ENCODE results near the gene YES1. TPM values are rescaled to one million over a fixed set of nuclear protein-coding genes. Genes with fewer than 3 reads are reported as not detected.
"Not testable (repeated sequence)": the region's sequence is repeated elsewhere in the genome, so short reads cannot be mapped to it uniquely, and the experiment has no call there.

Gene YES1
- polyA plus RNA-seq, 1 donor (not counting 4 experiments of a cell fraction or from before 2014, with no cell fraction given) = 22.9 TPM

DNA sequence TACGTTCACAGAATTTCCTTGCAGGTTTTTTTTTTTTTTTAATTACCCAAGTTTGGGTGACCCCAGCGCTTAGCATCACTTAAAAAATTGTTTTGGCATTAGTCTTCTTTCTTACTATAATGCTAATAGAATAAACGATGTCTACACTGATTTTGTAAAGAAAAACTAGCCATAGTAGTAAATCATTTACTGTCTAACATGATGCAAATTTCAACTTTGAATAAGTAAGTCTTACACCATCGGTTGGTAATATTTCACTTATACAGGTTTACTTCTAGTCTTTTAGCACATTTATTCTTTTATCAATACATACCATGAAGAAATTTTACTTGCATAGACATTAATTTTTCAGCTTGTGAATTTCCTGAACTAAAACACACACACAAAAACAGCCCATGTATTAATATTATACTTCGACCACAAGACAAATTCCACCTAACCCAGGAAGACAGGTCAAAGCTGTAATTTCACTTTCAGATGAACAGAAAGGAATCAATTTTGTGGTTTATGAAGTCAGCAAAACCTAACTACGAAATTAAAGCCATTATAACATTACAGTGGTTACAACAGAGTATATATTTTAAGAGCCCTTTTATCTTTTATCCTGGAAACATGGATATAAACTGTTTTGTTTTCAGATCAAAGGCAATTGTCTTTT lies 1.9 kb downstream of the YES1 start:
- FAIRE-seq (no peak), DNase-seq (ENCODE audit: low read depth, low spot score) (no peak)
- dilution Hi-C loops (cut with MboI; ENCODE audit: extremely low pct_ligation_motif_present, low sequenced_read_pairs) = no loop called here
- Histone ChIP-seq H3K9ac (ENCODE audit: control insufficient read depth, extremely low read depth, insufficient read depth, low read length) (no peak overlapping the region), H3K27ac (ENCODE audit: control insufficient read depth, insufficient read depth, low read length) (peak overlapping the region; percentile 84), H3K9me1 (ENCODE audit: control insufficient read depth, extremely low read depth, insufficient read depth, low read length) (peaks cover 2% of the 10 kb centered on the region), H3K27me3 (ENCODE audit: control insufficient read depth, extremely low read depth, insufficient read depth, low read length) (no peaks in the 10 kb centered on the region), H3K4me1 (ENCODE audit: control insufficient read depth, extremely low read depth, insufficient read depth, low read length) (peaks cover 12% of the 10 kb centered on the region), H3K4me2 (ENCODE audit: control insufficient read depth, extremely low read depth, insufficient read depth, low read depth, low read length) (peak overlapping the region; percentile 84), H3K9me3 (ENCODE audit: control insufficient read depth, low read depth, low read length) (no peaks in the 10 kb centered on the region), H4K20me1 (ENCODE audit: control insufficient read depth, extremely low read depth, insufficient read depth, low read length) (peaks cover 2% of the 10 kb centered on the region), H3K79me2 (ENCODE audit: control insufficient read depth, insufficient read depth, low read length) (peaks cover 66% of the 10 kb centered on the region), H3K36me3 (ENCODE audit: control insufficient read depth in 2 of 2, extremely low read depth in 1 of 2, insufficient read depth in 2 of 2, low read length in 2 of 2) (no peaks in the 10 kb centered on the region), H3K4me3 (ENCODE audit: control insufficient read depth in 2 of 3, extremely low read depth in 1 of 3, insufficient read depth in 2 of 3, low read depth in 1 of 3, low read length in 3 of 3) (peak overlapping the region in 2 of 3 experiments; percentile 91 to 98), H2AFZ (ENCODE audit: control insufficient read depth, low read length) (no peak overlapping the region)
- TF ChIP-seq CTCF (optimal IDR thresholded peaks at IDR 0.05 in 1 of 3, IDR thresholded peaks at IDR 0.05 in 1 of 3, conservative IDR thresholded peaks at IDR 0.05 in 1 of 3; ENCODE audit: extremely low read depth in 1 of 3, insufficient read depth in 2 of 3, low read length in 3 of 3) = no peak

DNA sequence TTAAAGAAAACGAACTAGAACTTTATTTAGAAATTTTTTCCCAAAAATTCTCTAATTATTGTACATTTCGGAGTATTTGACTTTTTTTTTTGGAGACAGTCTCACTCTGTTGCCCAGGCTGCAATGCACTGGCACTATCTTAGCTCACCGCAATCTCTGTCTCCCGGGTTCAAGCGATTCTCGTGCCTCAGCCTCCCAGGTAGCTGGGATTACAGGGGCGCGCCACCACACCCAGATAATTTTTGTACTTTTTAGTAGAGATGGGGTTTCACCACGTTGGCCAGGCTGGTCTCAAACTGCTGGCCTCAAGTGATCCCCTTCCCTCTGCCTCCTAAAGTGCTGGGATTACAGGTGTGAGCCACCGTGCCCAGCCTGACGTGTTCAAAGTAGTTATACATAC lies 2.8 kb downstream of the YES1 start:
- H3K27ac ChIP-seq (ENCODE audit: control insufficient read depth, insufficient read depth, low read length); H3K36me3 ChIP-seq (ENCODE audit: control insufficient read depth in 2 of 2, extremely low read depth in 1 of 2, insufficient read depth in 2 of 2, low read length in 2 of 2); H2AFZ ChIP-seq (ENCODE audit: control insufficient read depth, low read length); H3K9me1 ChIP-seq (ENCODE audit: control insufficient read depth, extremely low read depth, insufficient read depth, low read length); DNase-seq (ENCODE audit: low read depth, low spot score); dilution Hi-C loops (cut with MboI; ENCODE audit: extremely low pct_ligation_motif_present, low sequenced_read_pairs); H4K20me1 ChIP-seq (ENCODE audit: control insufficient read depth, extremely low read depth, insufficient read depth, low read length); H3K9ac ChIP-seq (ENCODE audit: control insufficient read depth, extremely low read depth, insufficient read depth, low read length); H3K27me3 ChIP-seq (ENCODE audit: control insufficient read depth, extremely low read depth, insufficient read depth, low read length); H3K4me2 ChIP-seq (ENCODE audit: control insufficient read depth, extremely low read depth, insufficient read depth, low read depth, low read length); H3K9me3 ChIP-seq (ENCODE audit: control insufficient read depth, low read depth, low read length); FAIRE-seq; H3K4me3 ChIP-seq (ENCODE audit: control insufficient read depth in 2 of 3, extremely low read depth in 1 of 3, insufficient read depth in 2 of 3, low read depth in 1 of 3, low read length in 3 of 3): not testable (repeated sequence)
- Histone ChIP-seq H3K79me2 (ENCODE audit: control insufficient read depth, insufficient read depth, low read length) (peaks cover 73% of the 10 kb centered on the region), H3K4me1 (ENCODE audit: control insufficient read depth, extremely low read depth, insufficient read depth, low read length) (peaks cover 12% of the 10 kb centered on the region)

GRCh38 chr18:808502-808901 lies 3.5 kb downstream of the YES1 start:
- Histone ChIP-seq H3K4me3 (ENCODE audit: control insufficient read depth in 2 of 3, extremely low read depth in 1 of 3, insufficient read depth in 2 of 3, low read depth in 1 of 3, low read length in 3 of 3) (no peak overlapping the region), H3K79me2 (ENCODE audit: control insufficient read depth, insufficient read depth, low read length) (peaks cover 79% of the 10 kb centered on the region), H3K36me3 (ENCODE audit: control insufficient read depth in 2 of 2, extremely low read depth in 1 of 2, insufficient read depth in 2 of 2, low read length in 2 of 2) (no peaks in the 10 kb centered on the region), H3K27me3 (ENCODE audit: control insufficient read depth, extremely low read depth, insufficient read depth, low read length) (no peaks in the 10 kb centered on the region), H4K20me1 (ENCODE audit: control insufficient read depth, extremely low read depth, insufficient read depth, low read length) (peaks cover 2% of the 10 kb centered on the region), H3K4me1 (ENCODE audit: control insufficient read depth, extremely low read depth, insufficient read depth, low read length) (peaks cover 12% of the 10 kb centered on the region), H3K9me1 (ENCODE audit: control insufficient read depth, extremely low read depth, insufficient read depth, low read length) (peaks cover 2% of the 10 kb centered on the region), H3K27ac (ENCODE audit: control insufficient read depth, insufficient read depth, low read length) (no peak overlapping the region), H3K9me3 (ENCODE audit: control insufficient read depth, low read depth, low read length) (no peaks in the 10 kb centered on the region), H3K4me2 (ENCODE audit: control insufficient read depth, extremely low read depth, insufficient read depth, low read depth, low read length) (peak overlapping the region; percentile 20), H3K9ac (ENCODE audit: control insufficient read depth, extremely low read depth, insufficient read depth, low read length) (no peak overlapping the region), H2AFZ (ENCODE audit: control insufficient read depth, low read length) (no peak overlapping the region)
- dilution Hi-C loops (cut with MboI; ENCODE audit: extremely low pct_ligation_motif_present, low sequenced_read_pairs) = no loop called here
- FAIRE-seq (no peak), DNase-seq (ENCODE audit: low read depth, low spot score) (no peak)
- TF ChIP-seq EZH2 (IDR thresholded peaks at IDR 0.05; ENCODE audit: low read length) (no peak), CTCF (optimal IDR thresholded peaks at IDR 0.05 in 1 of 3, IDR thresholded peaks at IDR 0.05 in 1 of 3, conservative IDR thresholded peaks at IDR 0.05 in 1 of 3; ENCODE audit: extremely low read depth in 1 of 3, insufficient read depth in 2 of 3, low read length in 3 of 3) (no peak)

All from keratinocyte (primary cell).